ENCODE data around the gene GEMIN5.

Gene GEMIN5

GRCh38 chr5:154844809-154845208, 93.2 kb downstream of the GEMIN5 start:
- no peak for DNase-seq

GRCh38 chr5:154842689-154843530, 95.1 kb downstream of the GEMIN5 start:
- no peak for DNase-seq

- no peak for DNase-seq
These were observed 96.7 kb downstream of the GEMIN5 start for GRCh38 chr5:154841273-154841661.

- DNase-seq: no peak
These were observed 97.4 kb downstream of the GEMIN5 start for GRCh38 chr5:154840435-154841272.
